H1 (cell line): ENCODE measurements around the gene CASP12. TPM values are rescaled to one million over a fixed set of nuclear protein-coding genes. Genes with fewer than 3 reads are reported as not detected.

ENCODE experiments used
- CBX8 ChIP-seq: fragments of 300-800, 300-1000 bp; sonication (generic); IDR thresholded peaks from 2 replicates; pipeline ENCODE4 v1.7.1; 2016; ENCODE audit warnings: low read depth, low read length, borderline replicate concordance
- polyA plus RNA-seq, 7 experiments: library from polyadenylated mRNA; depleted of rRNA in 3 of 7; stranded (reverse) in 5 of 7; unstranded in 2 of 7; fragments of >200 nt in 5 of 7; fragments of 200-250 nt in 2 of 7; gene quantifications; 1 replicate in 5 of 7; 2 replicates in 1 of 7; 4 replicates in 1 of 7; pipeline versions ENCODE4 v1.2.1 to v1.2.3, GENCODE V29; 2011 to 2013; ENCODE audit warnings: missing spikeins in 2 of 7, mixed read lengths in 2 of 7
- total RNA-seq: library from RNA; stranded (reverse); fragmentation: NEBNext Ultra II Directional; extraction: Animal tissue kit (Norgen Biotek cat#: 25700); gene quantifications from 2 replicates; pipeline ENCODE4 v1.2.1, GENCODE V29; 2021
- TF ChIP-seq, protein P1 (sequence below): IDR thresholded peaks from 2 replicates; pipeline ENCODE4 v1.6.1; 2012; ENCODE audit warnings: inconsistent platforms

The CASP12 gene
- total and polyA plus RNA-seq, 2 of the 8 experiments (the other 6 are each of a cell fraction or from before 2014, with no cell fraction given), result not detected

DNA sequence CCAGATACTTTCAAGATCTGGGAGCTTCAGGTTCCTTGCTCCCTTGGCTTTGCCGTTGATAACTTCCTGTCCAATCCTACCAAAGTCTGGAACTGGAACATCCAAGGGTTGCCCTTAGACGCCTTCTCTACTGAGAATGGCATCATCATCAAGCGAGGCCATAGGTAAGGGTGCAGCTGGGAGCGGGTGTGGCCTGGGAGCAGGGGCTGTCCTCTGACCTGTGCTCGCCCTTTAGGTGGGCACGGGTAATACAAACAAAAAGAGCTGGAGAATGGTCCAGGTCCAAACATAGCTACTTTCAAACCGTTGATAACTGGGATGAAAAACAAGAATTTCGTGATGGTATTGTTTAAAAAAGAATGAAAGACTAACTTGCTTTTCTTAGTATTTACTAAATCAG is 25.0 kb downstream of the CASP12 start (continued):
- TF ChIP-seq, protein P1, sequence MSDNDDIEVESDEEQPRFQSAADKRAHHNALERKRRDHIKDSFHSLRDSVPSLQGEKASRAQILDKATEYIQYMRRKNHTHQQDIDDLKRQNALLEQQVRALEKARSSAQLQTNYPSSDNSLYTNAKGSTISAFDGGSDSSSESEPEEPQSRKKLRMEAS, result no peak
- TF ChIP-seq CBX8, result no peak
